ENCODE data around the gene LAIR2.
"Not testable (repeated sequence)": the region's sequence is repeated elsewhere in the genome, so short reads cannot be mapped to it uniquely, and the experiment has no call there.

The LAIR2 gene

GRCh38 chr19:54493967-54494585, 8.6 kb upstream of the LAIR2 start:
- no peak for DNase-seq (ENCODE audit: low read depth, low spot score)

- not testable (repeated sequence) for DNase-seq (ENCODE audit: low read depth, low spot score)
These were observed 7.3 kb upstream of the LAIR2 start for GRCh38 chr19:54495284-54495683.

GRCh38 chr19:54497747-54498450, 4.7 kb upstream of the LAIR2 start:
- DNase-seq (ENCODE audit: low read depth, low spot score): not testable (repeated sequence)

- not testable (repeated sequence) for DNase-seq (ENCODE audit: low read depth, low spot score)
These were observed 4.2 kb upstream of the LAIR2 start for GRCh38 chr19:54498451-54498772.

- not testable (repeated sequence) for DNase-seq (ENCODE audit: low read depth, low spot score)
These were observed 2.9 kb downstream of the LAIR2 start for GRCh38 chr19:54505542-54505941.

- no peak for DNase-seq (ENCODE audit: low read depth, low spot score)
These were observed 3.4 kb downstream of the LAIR2 start for GRCh38 chr19:54506079-54506478.

GRCh38 chr19:54507038-54507717, 4.5 kb downstream of the LAIR2 start:
- DNase-seq (ENCODE audit: low read depth, low spot score): not testable (repeated sequence)

- DNase-seq (ENCODE audit: low read depth, low spot score): no peak
These were observed 5.2 kb downstream of the LAIR2 start for GRCh38 chr19:54507824-54508223.

GRCh38 chr19:54508487-54508886, 5.9 kb downstream of the LAIR2 start:
- not testable (repeated sequence) for DNase-seq (ENCODE audit: low read depth, low spot score)

GRCh38 chr19:54509200-54509940, 6.7 kb downstream of the LAIR2 start:
- DNase-seq (ENCODE audit: low read depth, low spot score): not testable (repeated sequence)

- DNase-seq (ENCODE audit: low read depth, low spot score): no peak
These were observed 12.5 kb downstream of the LAIR2 start for GRCh38 chr19:54515156-54515555.

GRCh38 chr19:54517483-54517882, 14.9 kb downstream of the LAIR2 start:
- DNase-seq (ENCODE audit: low read depth, low spot score): peak; percentile 11

GRCh38 chr19:54518844-54519243, 16.2 kb downstream of the LAIR2 start:
- DNase-seq (ENCODE audit: low read depth, low spot score): no peak

GRCh38 chr19:54521022-54521859, 18.6 kb downstream of the LAIR2 start:
- DNase-seq (ENCODE audit: low read depth, low spot score): no peak

- no peak for DNase-seq (ENCODE audit: low read depth, low spot score)
These were observed 19.4 kb downstream of the LAIR2 start for GRCh38 chr19:54521860-54522513.

- DNase-seq (ENCODE audit: low read depth, low spot score): no peak
These were observed 20.8 kb downstream of the LAIR2 start for GRCh38 chr19:54523403-54523802.

- DNase-seq (ENCODE audit: low read depth, low spot score): no peak
These were observed 23.0 kb downstream of the LAIR2 start for GRCh38 chr19:54525636-54526035.

GRCh38 chr19:54526972-54527371, 24.3 kb downstream of the LAIR2 start:
- no peak for DNase-seq (ENCODE audit: low read depth, low spot score)

GRCh38 chr19:54530866-54531265, 28.2 kb downstream of the LAIR2 start:
- DNase-seq (ENCODE audit: low read depth, low spot score): no peak

GRCh38 chr19:54532528-54532927, 29.9 kb downstream of the LAIR2 start:
- DNase-seq (ENCODE audit: low read depth, low spot score): no peak

- DNase-seq (ENCODE audit: low read depth, low spot score): no peak
These were observed 30.8 kb downstream of the LAIR2 start for GRCh38 chr19:54533476-54533875.
